ENCODE measurements around the gene GALNT18.

DNA sequence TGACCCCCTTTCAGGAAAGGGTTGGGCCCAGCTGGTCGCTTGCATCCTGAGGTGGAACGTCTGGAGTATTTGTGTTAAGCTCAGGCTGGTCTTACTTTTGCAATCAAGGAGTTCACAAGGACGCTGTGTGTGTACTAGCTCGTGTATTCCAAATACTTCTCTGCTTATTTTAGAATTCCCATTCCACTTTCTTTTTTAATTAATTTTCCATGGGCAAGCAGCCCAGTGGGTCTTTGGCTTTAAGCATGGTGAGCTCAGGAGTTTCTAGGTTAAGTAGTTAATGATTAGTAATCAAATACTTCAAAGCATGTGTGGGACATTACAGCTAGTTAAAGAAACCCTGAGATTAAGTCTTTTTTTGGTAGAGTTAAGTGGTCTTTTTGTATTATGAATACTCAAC is 337.3 kb downstream of the GALNT18 start:
- TF ChIP-seq CTCF (IDR thresholded peaks at IDR 0.05) (no peak), POLR2A (IDR thresholded peaks at IDR 0.05) (no peak)

Data from breast epithelium (tissue), 3 donors.